Measurements from ENCODE around the gene VDAC2.

The VDAC2 gene

DNA sequence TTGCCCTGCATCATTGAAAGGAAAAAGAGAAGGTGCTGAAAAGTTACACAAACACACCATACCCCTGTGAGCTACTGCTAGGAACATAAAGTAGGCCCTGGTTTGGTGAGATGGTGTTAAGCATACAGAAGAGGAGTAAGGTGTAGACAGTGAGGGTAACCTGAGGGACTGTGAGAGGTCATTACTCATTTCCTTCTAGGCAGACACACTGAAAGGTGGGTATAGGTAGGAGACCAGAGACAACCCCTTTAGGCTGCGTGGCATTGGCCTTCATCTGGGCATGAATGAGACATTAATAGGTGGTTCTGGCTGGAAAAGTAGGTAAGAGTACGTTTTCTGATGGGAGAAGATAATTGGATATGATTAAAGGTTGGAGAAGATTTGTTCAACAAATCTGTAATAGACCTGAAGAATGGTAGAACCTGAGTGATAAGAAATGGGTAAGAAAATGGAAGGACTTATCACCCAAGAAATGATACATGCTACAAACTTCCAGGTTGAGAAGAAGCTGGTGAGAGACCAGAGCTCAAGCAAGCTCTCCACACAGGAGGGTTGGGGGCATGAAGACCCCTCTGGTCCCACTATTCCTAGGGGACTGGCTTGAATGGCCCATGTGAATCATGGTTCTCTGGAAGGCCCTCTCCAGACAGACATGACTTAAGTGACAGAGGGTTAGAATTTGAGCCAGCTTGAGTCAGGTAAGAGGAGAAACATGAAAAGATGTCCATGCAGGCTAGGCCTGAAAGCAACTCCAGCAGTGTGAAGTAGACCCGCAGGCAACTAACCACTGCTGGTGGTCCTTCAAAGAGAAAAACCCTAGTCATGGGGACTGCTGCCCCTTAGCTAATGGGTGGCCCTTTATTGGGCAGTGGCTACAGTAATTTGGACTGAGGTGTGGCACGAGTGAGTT lies 21.3 kb downstream of the VDAC2 start:
- no peak for DNase-seq

DNA sequence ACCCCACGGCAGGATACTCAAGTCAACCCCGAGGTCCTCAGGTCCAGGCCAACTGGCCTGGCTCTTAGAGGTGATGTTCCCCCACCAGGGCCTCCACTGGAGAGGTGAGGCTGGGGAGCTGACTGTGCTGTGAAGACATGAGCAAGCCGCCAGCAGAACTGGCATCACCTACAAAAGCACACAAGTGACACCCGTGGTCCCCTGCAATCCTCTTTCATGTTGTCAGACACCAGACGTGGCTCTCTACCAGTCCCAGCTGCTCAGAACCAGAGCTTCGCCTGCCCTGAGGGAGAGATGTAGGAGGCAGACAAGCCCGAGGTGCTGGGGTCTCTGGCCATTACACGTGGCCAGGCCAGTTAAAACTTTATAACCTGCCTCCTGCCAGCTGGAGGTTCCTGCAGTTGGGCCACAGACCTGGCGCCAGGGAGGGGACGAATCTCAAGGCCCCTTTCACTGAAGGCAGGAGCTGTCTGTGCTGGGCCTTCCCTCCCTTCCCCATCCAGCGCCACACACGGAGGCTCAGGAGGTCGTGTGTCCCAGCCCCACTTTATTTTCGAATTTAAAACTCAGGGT lies 22.9 kb downstream of the VDAC2 start:
- no peak for DNase-seq

DNA sequence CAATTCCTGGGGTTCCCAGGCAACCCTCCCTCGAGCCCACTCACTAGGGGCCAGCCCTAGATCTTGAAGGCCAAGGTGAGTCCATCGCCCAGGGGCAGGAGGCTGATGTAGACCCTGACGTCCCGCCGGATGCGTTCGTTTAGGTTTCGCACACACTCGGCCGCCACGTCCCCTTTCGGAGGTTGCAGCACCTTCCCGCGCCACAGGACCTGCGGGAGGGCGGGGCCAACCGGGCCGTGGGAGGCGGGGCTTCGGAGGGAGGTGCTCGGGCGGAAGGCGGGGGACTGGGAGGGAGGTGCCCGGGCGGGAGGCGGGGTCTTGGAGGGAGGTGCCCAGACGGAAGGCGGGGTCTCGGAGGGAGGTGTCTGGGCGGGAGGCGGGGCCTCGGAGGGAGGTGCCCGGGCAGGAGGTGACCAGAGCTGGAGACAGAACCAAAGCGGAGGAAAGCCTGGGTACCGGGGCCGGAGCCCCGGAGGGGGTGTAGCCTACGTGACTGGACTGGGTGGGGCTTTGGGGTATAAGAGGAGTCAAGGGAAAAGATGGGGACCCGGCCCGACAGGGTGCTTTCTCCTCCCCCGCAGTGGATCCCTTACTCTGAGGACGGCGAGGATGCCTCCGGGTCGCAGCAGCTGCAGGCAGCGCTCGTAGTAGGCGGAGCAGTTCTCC lies 23.6 kb downstream of the VDAC2 start:
- DNase-seq: peak; percentile 97

DNA sequence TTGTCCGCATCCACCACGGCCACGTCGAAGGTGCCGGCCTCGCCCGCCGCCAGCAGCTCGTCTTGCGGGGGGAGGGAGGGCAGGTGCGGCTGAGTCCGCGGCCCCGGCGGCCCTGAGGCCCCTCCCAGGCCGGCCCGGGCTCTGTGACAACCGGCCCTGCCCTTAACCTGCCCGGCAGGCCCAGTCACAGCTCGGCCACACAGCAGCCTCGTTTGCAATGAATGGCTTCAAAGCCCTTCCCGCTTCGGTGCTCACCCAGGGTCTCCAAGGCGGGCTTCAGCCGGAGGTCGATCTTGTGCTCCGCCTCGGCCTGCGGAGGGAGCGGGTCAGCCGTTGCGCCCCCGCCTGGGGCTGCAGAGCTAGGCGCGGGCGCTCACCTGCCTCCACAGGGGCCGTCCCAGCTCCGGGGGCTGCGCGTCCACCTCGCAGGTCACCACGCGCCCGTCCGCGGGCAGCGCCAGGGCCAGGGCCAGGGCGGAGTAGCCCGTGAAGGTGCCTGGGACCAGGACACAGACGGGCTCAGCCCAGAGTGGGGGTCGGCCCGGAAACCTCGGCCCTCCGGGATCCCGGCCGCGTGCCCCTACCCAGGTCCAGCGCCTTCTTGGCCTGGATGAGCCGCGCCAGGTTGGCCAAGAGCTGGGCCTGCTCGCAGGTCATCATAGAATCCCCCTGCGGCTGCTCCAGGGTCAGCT lies 24.2 kb downstream of the VDAC2 start:
- DNase-seq: peak; percentile 14

DNA sequence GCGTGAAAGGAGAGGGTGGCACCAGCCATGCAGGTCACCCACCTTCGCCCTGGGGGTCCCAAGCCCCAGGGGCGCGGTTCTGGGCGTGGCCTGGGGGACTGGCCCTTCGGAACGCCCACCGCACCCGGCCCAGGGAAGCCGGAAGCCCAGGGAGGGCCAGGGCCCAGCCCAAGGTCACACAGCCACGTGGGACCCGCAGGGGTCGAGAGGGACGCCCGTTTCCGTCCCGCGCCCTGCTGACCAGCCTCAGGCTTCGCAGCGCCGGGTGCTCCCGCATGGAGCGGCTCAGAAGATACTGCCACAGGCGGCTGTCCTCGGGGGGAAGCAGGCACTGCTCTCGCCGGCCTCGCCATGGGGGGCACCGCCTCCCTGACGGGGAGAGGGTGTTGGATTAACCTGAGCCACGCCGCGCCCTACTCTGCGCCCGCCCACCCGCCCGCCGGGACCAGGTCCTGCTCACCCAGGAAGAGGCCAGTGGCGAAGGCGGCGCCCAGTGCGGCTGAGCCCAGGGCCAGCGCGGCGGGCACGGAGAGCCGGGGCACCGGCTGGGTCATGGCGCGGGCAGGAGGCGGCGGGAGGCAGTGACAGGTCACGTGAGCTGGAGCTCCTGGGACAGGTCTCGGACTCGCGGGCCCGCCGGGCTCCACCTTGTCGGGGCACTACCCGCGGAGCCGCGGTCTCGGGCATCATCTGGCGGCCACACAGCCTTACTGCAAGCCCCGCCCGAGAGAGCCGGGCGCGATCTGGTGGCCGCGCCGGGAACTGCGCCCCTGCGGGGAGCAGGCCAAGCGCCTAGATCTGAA lies 25.0 kb downstream of the VDAC2 start, which contains the start of gene COMTD1:
Gene COMTD1 (minus strand): TSS at position 583 of the 803 bp plus-strand sequence. CDS start 29 bp downstream, at position 554.
- DNase-seq: peak; percentile 91

DNA sequence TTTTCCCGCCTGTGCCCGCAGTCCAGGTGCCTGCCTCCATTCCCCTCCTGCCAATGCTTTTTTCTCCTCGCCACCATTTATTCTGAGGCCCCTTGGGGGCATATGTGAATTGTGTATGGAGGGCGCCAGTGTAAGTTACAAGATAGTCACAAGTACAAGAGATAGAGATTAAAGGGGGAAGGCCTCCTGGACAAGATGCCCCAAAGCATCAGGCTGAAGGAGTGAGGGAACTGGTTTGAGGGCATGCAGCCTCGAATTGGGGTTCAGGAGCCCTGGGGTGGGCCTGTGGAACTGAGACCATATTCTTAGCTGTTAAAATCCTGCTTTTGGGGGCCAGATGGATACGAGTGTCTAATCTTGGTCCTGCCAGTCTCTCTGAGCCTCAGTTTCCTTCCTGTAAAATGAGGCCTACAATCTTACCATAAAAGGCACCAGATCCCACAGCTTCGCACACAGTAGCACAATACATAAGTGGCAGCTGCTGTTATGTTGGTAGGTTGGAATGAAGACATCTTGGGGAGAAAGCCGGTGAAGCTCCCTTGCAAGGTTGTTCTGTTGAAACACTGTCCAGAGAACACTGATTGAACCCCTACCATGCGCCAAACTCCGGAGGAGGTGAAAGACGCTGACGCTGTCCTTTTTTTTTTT lies 25.7 kb downstream of the VDAC2 start:
- no peak for DNase-seq

DNA sequence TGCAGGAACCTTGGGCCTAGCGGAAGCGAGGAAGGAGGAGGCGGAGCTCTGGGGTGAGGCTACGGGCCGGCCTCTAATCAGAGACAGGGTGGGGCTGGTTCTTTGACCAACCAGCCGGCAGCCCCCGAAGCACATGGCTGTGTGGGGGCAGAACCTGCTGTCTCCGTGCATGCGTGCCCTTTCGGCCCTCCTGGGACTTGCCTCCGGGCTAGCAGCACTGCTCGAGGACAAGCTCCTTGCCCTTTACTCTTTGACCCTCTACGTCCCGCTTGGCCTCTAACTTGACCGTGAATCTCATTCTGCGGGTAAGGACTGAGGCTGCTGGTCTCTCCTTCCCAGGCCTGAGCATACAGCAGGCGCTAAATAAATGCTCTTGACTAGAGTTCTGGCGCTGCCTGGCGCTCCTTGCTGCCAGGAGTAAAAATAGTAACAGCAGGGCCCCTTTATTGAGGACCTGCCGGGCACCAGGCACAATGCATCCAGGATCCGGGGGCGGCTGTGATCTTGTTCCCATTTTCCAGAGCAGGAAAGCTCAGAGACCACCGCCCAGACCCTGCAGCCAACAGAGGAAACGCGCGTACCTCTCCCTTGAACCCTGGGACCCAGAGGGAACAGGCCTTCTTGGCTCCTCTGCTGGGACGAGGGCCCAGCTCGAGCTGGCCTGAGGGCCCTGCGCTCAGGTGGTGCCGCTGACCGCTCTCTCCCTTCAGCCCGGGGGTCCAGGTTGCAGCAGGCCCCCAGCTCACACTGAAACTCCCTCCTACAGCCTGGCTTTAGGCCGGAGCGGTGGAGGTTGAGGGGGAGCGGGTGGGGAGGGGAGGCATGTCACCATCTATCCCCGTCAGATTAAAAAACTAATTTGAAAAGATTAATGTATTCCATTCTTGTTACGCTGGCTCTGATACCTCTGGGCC lies 27.8 kb downstream of the VDAC2 start:
- DNase-seq: no peak

DNA sequence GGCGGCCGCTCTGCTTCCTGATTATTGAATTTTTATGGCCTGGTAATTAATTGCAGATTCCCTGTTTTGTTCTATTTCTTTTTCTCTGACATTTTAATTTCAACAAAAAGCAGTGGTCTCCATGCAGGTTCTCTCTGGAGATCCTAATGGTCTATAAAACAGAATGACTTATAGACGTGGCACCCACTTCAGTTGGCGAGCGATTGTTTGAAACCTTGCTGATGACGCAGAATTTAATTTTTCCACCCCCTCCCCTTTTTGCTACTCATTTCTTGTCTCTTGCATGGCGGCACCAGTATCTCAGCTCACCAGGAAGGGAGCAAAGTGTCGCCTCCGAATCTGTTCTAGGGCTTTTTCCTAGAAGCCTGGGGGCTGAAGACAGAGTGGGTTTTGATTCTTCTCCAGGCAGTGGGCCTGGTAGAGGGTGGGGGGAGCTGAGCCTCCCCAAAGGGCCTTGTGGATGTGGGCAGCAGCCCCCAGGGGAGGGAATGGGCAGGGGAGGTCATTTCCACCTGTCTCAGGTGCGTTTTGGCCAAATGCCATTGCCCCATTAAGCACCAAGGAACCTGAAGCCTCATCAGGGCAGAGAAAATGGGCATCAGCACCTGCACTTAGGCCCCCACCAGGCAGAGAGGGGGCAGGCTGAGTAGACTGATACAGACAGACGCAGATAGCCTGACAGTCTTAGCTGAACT lies 28.6 kb downstream of the VDAC2 start:
- DNase-seq: no peak

DNA sequence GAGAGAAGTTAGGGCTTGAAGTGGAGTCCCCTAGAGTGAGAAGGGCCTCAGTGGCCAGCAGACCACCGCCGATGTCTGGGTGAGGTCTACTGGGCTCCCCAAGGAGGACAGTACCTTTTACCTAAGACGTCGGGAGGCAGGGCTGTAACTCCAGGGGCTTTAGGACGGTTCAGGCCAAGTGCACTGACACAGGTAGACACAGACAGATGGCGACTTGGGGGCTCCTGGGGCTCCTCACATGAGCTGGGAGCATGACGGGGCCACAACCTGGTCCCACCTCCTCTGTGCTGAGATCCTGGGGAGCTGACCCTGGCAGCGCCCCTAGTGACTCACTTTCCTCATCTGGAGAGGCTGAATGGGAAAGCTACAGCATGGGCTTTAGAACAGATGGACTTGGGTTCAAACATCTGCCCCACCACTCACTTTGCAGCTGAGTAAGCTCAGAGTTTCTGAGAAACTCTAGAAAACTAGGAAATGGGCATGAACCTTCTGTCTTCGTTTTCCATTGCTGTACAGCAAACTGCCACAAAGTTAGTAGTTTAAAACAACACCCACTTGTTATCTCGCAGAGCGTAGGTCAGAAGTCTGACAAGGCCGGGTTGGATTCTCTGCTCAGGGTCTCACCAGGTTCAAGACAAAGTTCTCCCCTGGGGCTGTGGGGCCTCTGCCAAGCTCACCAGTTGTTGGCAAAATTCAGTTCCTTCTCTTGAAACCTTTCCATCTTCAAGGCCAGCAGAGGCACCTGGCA lies 29.9 kb downstream of the VDAC2 start:
- no peak for DNase-seq

DNA sequence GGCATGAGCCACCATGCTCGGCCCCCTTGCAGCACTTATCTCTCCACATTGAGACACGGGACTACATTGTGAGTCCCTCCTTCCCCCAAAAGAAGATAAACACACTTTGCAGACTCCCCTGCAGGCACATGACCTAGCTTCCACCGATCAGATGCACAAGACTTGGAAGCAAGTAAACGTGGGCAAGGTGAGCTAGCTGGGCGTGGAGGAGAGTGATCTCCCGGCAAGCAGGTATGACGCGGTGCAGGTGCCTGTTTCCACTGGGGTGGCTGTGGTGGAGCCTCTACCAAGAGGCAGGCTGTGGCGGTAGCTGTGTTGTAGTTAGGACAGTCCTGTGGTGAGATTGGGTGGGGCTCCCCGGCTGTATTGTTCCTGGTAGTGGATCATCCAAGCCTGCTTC lies 32.8 kb downstream of the VDAC2 start:
- DNase-seq: no peak

DNA sequence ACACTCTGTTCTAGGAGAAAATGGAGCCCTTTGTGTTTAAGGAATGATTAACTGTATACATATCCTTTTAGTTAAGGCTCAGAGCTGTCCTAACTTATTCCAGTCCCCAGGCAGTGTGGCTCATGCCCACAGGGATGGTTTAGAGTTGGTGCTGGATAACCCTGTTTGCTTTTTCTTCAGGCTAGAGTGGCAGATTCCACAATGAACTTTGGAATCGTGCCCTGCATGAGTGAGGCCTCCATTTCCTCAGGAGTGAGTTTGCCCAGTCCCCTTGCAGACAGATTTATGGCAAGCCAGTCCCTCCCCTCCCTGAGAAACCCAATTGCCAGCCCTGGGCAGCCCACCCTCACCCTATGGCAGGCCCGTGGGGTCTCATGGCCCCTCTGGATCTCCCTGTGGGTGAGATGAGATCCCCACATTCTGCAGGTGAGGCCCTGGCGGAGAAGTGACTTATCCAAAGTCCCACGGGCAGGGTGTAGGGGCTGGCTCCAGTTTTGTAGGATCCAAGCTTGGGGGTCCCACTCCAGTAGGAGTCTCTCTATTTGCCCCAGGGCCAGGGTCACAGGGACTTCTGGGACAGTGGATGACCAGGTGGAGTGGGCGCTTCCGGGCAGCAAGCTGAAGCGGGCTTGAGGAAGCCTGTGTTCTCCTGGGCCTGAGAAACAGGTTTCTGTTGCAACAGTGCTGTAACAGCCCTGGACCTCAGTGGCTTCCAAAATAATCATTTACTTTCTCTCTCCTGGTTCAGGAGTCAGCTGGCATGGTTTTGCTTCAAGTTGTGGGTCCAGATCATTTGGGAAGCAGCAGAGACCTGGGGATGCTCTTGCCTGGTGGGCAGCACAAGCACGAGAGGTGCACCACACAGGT lies 34.1 kb downstream of the VDAC2 start:
- no peak for DNase-seq

DNA sequence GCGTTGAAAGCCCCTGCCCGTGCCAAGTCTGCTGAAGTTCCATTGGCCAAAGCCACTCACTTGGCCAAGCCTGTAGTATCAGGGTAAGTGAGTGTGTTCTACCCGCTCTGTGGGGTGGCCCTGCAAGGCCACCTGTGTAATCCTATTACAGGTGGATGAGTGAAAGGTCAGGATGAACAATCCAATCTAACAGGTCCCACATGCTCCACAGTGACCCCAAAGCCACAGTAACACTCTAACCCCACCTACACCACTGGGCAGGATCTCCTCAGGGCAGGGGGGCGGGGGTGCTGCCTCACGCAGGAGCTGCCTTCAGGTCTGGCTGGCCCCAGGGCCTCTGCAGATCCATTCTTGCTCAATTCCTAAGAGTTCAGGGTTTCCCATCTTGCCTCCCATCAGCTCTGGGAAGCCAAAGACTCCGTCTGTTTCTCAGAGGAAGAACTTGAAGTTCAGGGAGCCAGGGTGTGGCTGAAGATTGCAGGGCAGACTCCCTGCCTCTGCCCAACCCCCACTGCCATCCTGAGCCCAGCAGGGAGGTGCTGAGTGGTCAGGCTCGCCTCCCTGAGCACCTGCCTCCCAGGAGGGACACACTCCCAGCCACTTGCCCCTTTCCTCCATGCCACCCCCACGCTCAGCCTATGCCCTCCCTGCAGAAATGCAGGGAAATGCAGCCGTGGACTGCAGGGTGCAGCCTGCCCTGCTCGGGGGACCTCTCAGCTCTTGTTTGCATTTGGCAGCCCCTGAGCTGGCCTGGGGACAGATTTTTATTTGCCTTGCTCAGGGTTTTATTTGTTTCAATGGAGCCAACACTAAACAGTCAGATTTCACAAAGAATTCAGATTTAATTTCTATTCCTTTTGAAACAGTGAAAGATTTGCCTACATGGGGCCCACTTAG lies 35.0 kb downstream of the VDAC2 start:
- DNase-seq: no peak

DNA sequence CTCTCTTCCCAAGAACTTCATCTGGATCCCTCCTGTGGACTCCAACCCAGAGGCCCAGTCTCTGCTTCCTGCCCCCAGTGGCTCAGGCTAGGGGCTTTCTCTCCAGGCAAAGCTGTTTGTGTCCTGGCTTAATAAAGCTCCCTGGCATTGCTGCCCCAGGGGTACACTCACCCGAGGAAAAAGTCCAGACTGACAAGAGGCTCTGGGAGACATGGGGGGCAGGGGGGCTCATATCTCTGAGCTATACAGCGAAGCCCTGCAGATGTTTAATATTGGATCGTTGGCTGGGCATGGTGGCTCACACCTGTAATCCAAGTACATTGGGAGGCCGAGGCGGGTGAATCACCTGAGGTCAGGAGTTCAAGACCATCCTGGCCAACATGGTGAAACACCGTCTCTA lies 35.9 kb downstream of the VDAC2 start:
- DNase-seq: no peak

DNA sequence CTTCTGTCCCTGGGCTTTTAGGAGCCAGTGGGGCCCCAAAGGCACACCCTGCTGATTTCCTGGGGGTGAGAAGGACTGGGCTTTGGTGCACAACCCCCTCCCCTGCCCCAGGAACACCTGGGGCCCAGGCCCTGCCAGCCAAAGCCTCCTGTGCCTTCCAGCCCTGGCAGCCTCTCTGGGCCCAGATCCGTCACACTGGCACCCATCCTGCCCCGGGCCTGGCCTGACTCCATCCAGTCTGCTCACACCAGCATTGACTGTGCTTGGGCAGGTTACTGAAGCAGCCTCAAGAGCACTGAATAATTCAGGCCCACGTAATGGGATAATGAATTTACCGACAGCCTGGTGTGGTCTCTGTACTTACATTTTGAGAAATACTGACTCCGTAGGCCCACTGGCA lies 37.2 kb downstream of the VDAC2 start:
- DNase-seq: no peak

DNA sequence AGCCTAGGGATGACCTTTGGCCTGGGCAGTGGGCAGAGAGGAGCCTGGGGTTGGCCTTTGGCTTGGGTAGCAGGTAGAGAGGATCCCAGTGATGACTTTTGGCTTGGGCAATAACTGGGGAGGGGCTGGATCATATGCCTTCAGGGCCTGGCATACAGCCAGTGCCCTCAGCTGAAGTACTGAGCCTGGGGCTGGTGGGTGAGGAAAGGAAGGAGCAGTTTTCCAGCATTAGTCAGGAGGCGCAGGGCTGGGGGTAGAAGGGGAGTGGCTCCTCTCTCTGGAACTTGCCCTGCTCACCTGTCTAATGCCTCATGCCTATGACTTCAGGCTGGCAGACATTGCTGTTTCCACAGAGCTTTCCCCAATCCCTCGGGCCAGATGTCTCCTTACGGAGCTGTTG lies 40.3 kb downstream of the VDAC2 start:
- no peak for DNase-seq

DNA sequence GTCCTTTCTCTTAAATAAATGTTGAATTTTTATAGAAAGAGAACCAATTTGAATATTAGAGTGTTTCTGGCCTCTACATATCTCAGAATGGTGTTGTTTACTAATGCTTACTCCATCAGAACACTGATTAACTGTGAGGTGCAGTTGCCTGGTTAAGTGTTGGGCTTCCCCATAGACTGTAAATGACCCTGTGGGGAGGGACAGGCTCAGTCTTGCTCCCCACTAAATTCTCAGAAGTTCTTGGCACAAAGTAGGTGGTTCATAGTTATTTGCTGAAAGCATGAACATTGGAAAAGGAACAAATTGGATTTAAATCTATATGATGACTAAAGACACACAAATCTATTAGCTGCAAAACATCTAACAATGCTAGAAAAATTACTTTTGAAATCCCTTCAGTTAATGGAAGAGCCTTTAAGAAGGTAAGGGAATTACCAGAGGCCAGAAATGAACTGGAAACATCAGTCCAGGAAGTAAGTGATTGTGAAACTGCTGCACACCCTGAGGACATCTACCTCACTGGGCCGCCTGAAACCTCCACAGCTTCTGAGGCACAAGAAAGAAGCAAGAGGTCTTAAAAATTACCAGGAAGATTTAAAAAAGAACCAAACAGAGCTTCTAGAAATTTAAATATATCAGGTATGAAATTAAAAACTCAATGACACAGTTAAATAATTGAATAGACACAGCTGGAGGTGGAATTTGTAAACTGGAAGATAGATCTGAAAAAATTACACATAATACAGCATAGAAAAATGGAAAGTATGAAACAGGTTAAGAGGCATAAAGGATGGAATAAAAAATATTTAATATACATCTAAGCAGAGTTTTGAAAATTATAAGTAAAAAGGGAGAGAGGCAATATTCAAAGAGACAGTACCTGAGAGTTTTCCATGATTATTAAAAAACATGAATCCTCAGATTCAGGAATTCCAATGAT lies 43.0 kb downstream of the VDAC2 start:
- DNase-seq: no peak

All from CD4-positive, alpha-beta T cell treated with Interleukin-4 for 4 hours (primary cell).